Embryonic facial prominence (tissue), 1 donor: ENCODE results near the gene SFMBT1.

Source experiments
- DNase-seq: peaks from one replicate; pipeline ENCODE4 v3.0.0-alpha.2; 2016; ENCODE audit errors: extremely low spot score

Gene SFMBT1

GRCh38 chr3:52886049-52886730 is 159.7 kb downstream of the SFMBT1 start:
- DNase-seq, result no peak

GRCh38 chr3:52882377-52882776 is 163.5 kb downstream of the SFMBT1 start:
- no peak for DNase-seq

- DNase-seq, result no peak
These were observed 164.0 kb downstream of the SFMBT1 start for GRCh38 chr3:52881871-52882270.

- no peak for DNase-seq
These were observed 165.4 kb downstream of the SFMBT1 start for GRCh38 chr3:52880474-52880873.

- no peak for DNase-seq
These were observed 165.8 kb downstream of the SFMBT1 start for GRCh38 chr3:52880047-52880446.

- no peak for DNase-seq
These were observed 166.3 kb downstream of the SFMBT1 start for GRCh38 chr3:52879581-52879980.

GRCh38 chr3:52879090-52879489 is 166.8 kb downstream of the SFMBT1 start:
- DNase-seq, result no peak

GRCh38 chr3:52877085-52877484 is 168.8 kb downstream of the SFMBT1 start:
- DNase-seq, result no peak

GRCh38 chr3:52874864-52875587 is 170.8 kb downstream of the SFMBT1 start:
- DNase-seq, result no peak

GRCh38 chr3:52874160-52874701 is 171.6 kb downstream of the SFMBT1 start:
- DNase-seq, result no peak

- no peak for DNase-seq
These were observed 172.3 kb downstream of the SFMBT1 start for GRCh38 chr3:52873433-52874159.

- no peak for DNase-seq
These were observed 173.6 kb downstream of the SFMBT1 start for GRCh38 chr3:52872245-52872644.

GRCh38 chr3:52871761-52872160 is 174.1 kb downstream of the SFMBT1 start:
- no peak for DNase-seq

- DNase-seq, result no peak
These were observed 175.4 kb downstream of the SFMBT1 start for GRCh38 chr3:52870471-52870870.

- no peak for DNase-seq
These were observed 179.4 kb downstream of the SFMBT1 start for GRCh38 chr3:52866427-52866826.

- no peak for DNase-seq
These were observed 179.9 kb downstream of the SFMBT1 start for GRCh38 chr3:52865994-52866393.

GRCh38 chr3:52860424-52860768 is 185.5 kb downstream of the SFMBT1 start:
- no peak for DNase-seq

- no peak for DNase-seq
These were observed 186.0 kb downstream of the SFMBT1 start for GRCh38 chr3:52859686-52860423.

- DNase-seq, result no peak
These were observed 188.0 kb downstream of the SFMBT1 start for GRCh38 chr3:52857864-52858263.

- DNase-seq, result no peak
These were observed 188.7 kb downstream of the SFMBT1 start for GRCh38 chr3:52857133-52857532.

- no peak for DNase-seq
These were observed 189.2 kb downstream of the SFMBT1 start for GRCh38 chr3:52856666-52857065.

- DNase-seq, result no peak
These were observed 191.9 kb downstream of the SFMBT1 start for GRCh38 chr3:52854013-52854412.
